A549 (cell line): ENCODE measurements around the gene KIAA0513. TPM values are rescaled to one million over a fixed set of nuclear protein-coding genes. Genes with fewer than 3 reads are reported as not detected.
"Not testable (repeated sequence)": the region's sequence is repeated elsewhere in the genome, so short reads cannot be mapped to it uniquely, and the experiment has no call there.

Experiments used
- ATAC-seq, 2 experiments: fragments of 200-7000 bp in 1 of 2; fragments of >200 bp in 1 of 2; cut with Nextera tagmentation in 1 of 2; cut with Tn5 transposase in 1 of 2; 3 replicates each; pipeline versions ENCODE4 v1.8.0 to v1.9.1; 2018 to 2020; ENCODE audit warnings: mild to moderate bottlenecking in 1 of 2, moderate library complexity in 1 of 2
- CTCF ChIA-PET: fragments of 300-600 bp; sonication (Branson Sonifier 250); formaldehyde crosslinking; extraction: SDS; loops from one replicate; lab custom pipeline; 2021; ENCODE audit warnings: antibody characterized with exemption, inconsistent platforms; lab: Yijun Ruan, JAX
- POLR2A ChIA-PET: fragments of 350-600 bp; formaldehyde crosslinking; extraction: SDS; loops from one replicate; lab custom pipeline; 2021; ENCODE audit warnings: antibody characterized with exemption, inconsistent platforms; lab: Yijun Ruan, JAX
- DNase-seq, 2 experiments: peaks; one replicate each; pipeline versions ENCODE4 v3.0.0 to v3.0.0-alpha.2; 2011 to 2016; ENCODE audit warnings: low read depth in 1 of 2, low spot score in 1 of 2
- FAIRE-seq: peaks from 2 replicates; lab custom pipeline; 2011; peaks lifted over from hg19 to GRCh38; lab: Jason Lieb, UNC
- H3K27ac ChIP-seq, 2 experiments: fragments of >200 bp; sonication (Bioruptor Twin); formaldehyde crosslinking; 3 replicates each; pipeline ENCODE4 v1.5.1; 2016 to 2017
- H3K4me1 ChIP-seq: fragments of >200 bp; sonication (Bioruptor Twin); formaldehyde crosslinking; 3 replicates; pipeline ENCODE4 v1.6.1; 2016
- H3K4me2 ChIP-seq: fragments of >200 bp; sonication (Bioruptor Twin); formaldehyde crosslinking; 3 replicates; pipeline ENCODE4 v1.6.1; 2016
- H3K4me3 ChIP-seq: fragments of >200 bp; sonication (Bioruptor Twin); formaldehyde crosslinking; 3 replicates; pipeline ENCODE4 v1.5.1; 2016
- H3K9me3 ChIP-seq: fragments of >200 bp; sonication (Bioruptor Twin); formaldehyde crosslinking; 3 replicates; pipeline ENCODE4 v1.6.1; 2016
- CBX2 ChIP-seq: fragments of 200-600 bp; sonication (generic); IDR thresholded peaks from 2 replicates; pipeline ENCODE4 v1.6.1; 2016; ENCODE audit warnings: low read depth, mild to moderate bottlenecking, borderline replicate concordance
- CBX8 ChIP-seq: fragments of 200-600 bp; sonication (generic); IDR thresholded peaks from 2 replicates; pipeline ENCODE4 v1.6.1; 2016
- CEBPB ChIP-seq, 2 experiments: fragments of >200 bp in 1 of 2; sonication (Bioruptor Twin) in 1 of 2; formaldehyde crosslinking in 1 of 2; IDR thresholded peaks; 2 replicates each; pipeline ENCODE4 v1.6.1; 2012 to 2016
- CHD4 ChIP-seq: fragments of 200-600 bp; sonication (generic); IDR thresholded peaks from 2 replicates; pipeline ENCODE4 v1.6.1; 2016; ENCODE audit warnings: antibody characterized with exemption, mild to moderate bottlenecking, borderline replicate concordance
- EHMT2 ChIP-seq: fragments of 200-600 bp; sonication (generic); IDR thresholded peaks from 2 replicates; pipeline ENCODE4 v1.6.1; 2016; ENCODE audit warnings: antibody characterized with exemption, low read depth, mild to moderate bottlenecking, moderate library complexity
- FOSB ChIP-seq: fragments of 250-450 bp; sonication (Bioruptor Pico); IDR thresholded peaks from 2 replicates; pipeline ENCODE4 v1.5.0; 2020; ENCODE audit warnings: mild to moderate bottlenecking, moderate library complexity
- FOXS1 ChIP-seq: fragments of 250-450 bp; sonication (Bioruptor Pico); IDR thresholded peaks from 2 replicates; pipeline ENCODE4 v1.5.0; 2020; ENCODE audit warnings: mild to moderate bottlenecking, moderate library complexity
- GATA3 ChIP-seq: IDR thresholded peaks from 2 replicates; pipeline ENCODE4 v1.6.1; 2012; ENCODE audit warnings: borderline replicate concordance
- HDAC2 ChIP-seq: fragments of 200-600 bp; sonication (generic); IDR thresholded peaks from 2 replicates; pipeline ENCODE4 v1.6.1; 2016
- HOXA7 ChIP-seq: fragments of 250-450 bp; sonication (Bioruptor Pico); IDR thresholded peaks from 2 replicates; pipeline ENCODE4 v1.5.0; 2020; ENCODE audit warnings: mild to moderate bottlenecking, moderate library complexity
- HOXB13 ChIP-seq: fragments of 250-450 bp; sonication (Bioruptor Pico); IDR thresholded peaks from 2 replicates; pipeline ENCODE4 v1.5.0; 2020; ENCODE audit warnings: low read depth, mild to moderate bottlenecking, moderate library complexity
- JUN ChIP-seq, 2 experiments: fragments of >200 bp; sonication (Bioruptor Twin); formaldehyde crosslinking; IDR thresholded peaks; 2 replicates in 1 of 2; 3 replicates in 1 of 2; pipeline ENCODE4 v1.6.1; 2016 to 2017
- JUNB ChIP-seq: fragments of >200 bp; sonication (Bioruptor Twin); formaldehyde crosslinking; IDR thresholded peaks from 2 replicates; pipeline ENCODE4 v1.6.1; 2016
- MAFK ChIP-seq: fragments of 450-650 bp; IDR thresholded peaks from 2 replicates; pipeline ENCODE4 v1.6.1; 2014; ENCODE audit not compliant: partially characterized antibody
- NPAS2 ChIP-seq: fragments of 250-450 bp; sonication (Bioruptor Pico); IDR thresholded peaks from 2 replicates; pipeline ENCODE4 v1.8.0; 2022; ENCODE audit warnings: mild to moderate bottlenecking, moderate library complexity, borderline replicate concordance
- PHF8 ChIP-seq: fragments of 200-600 bp; sonication (generic); IDR thresholded peaks from 2 replicates; pipeline ENCODE4 v1.6.1; 2016; ENCODE audit warnings: low read depth, mild to moderate bottlenecking, antibody characterized with exemption, moderate library complexity, borderline replicate concordance
- POLR2AphosphoS2 ChIP-seq: conservative IDR thresholded peaks from 2 replicates; pipeline ENCODE4 v1.6.1; 2012; ENCODE audit warnings: low read length, improper control_type of control experiment, inconsistent platforms
- RFX5 ChIP-seq: fragments of 450-650 bp; IDR thresholded peaks from 2 replicates; pipeline ENCODE4 v1.7.1; 2014; ENCODE audit warnings: antibody characterized with exemption, mild to moderate bottlenecking, moderate library complexity
- SMC3 ChIP-seq: fragments of >200 bp; sonication (Bioruptor Twin); formaldehyde crosslinking; IDR thresholded peaks from 3 replicates; pipeline ENCODE4 v1.6.1; 2018; ENCODE audit warnings: inconsistent platforms
- TFCP2L1 ChIP-seq: fragments of 250-450 bp; sonication (Bioruptor Pico); IDR thresholded peaks from 2 replicates; pipeline ENCODE4 v1.5.0; 2021; ENCODE audit warnings: mild to moderate bottlenecking
- WGBS: methylation state at CpG from one replicate; pipeline ENCODE4 v1.1.6; 2017; ENCODE audit errors: missing lambda C conversion rate; 5-methylcytosine and 5-hydroxymethylcytosine counted together
- polyA plus RNA-seq, 4 experiments: library from polyadenylated mRNA; depleted of rRNA in 3 of 4; stranded (reverse); fragments of >200 nt; fragmentation: RNase III in 1 of 4; extraction: RNeasy Plus Mini Kit Qiagen cat#74134 plus additional on column Dnase treatment in 1 of 4; gene quantifications; 2 replicates in 3 of 4; 3 replicates in 1 of 4; pipeline ENCODE4 v1.2.3, GENCODE V29; 2011 to 2017
- TF ChIP-seq, protein P1 (sequence below): fragments of 200-600 bp; sonication (generic); IDR thresholded peaks from 2 replicates; pipeline ENCODE4 v1.6.1; 2016; ENCODE audit warnings: antibody characterized with exemption, mild to moderate bottlenecking, moderate library complexity
- TF ChIP-seq, protein P2 (sequence below): fragments of 250-450 bp; sonication (Bioruptor Pico); IDR thresholded peaks from 2 replicates; pipeline ENCODE4 v1.5.0; 2020; ENCODE audit warnings: low read depth, mild to moderate bottlenecking, moderate library complexity
- TF ChIP-seq, protein P3 (sequence below): fragments of 150-350 bp; IDR thresholded peaks from 2 replicates; pipeline ENCODE4 v1.6.1; 2014; ENCODE audit warnings: low read depth, mild to moderate bottlenecking, low read length
- TF ChIP-seq, protein P4 (sequence below): fragments of >200 bp; sonication (Bioruptor Twin); formaldehyde crosslinking; IDR thresholded peaks from 3 replicates; pipeline ENCODE4 v1.6.1; 2016
- TF ChIP-seq, protein P5 (sequence below): IDR thresholded peaks from 2 replicates; pipeline ENCODE4 v1.6.1; 2012; ENCODE audit warnings: low read depth, borderline replicate concordance

KIAA0513 gene
- polyA plus RNA-seq, 2 of the 4 experiments (the other 2 are of a cell fraction), result 1.8 TPM

DNA sequence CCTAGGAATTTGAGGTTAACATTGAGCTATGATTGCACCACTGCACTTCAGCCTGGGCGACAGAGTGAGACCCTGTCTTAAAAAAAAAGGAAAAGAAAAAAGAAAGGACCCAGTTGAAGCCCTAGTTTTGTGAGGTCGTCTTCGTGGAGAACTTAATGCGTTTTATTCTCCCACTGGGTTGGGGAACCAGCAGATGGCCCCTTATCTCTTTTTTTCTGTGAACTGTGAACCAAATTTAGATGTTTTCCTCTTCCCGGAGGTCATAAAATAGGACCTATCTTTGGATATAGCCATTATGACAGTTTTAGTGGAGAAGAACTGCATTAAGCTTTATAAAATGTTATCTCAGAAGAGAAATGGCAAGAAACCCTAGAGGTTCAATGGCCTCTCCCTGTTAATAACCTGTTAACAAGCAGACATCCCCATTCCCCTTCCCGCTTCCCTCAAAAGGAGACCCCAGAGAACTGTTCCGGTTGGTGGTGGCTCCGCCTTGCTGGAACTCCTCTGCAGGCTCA, 23.5 kb downstream of the KIAA0513 start (continued):
- TF ChIP-seq, protein P1, sequence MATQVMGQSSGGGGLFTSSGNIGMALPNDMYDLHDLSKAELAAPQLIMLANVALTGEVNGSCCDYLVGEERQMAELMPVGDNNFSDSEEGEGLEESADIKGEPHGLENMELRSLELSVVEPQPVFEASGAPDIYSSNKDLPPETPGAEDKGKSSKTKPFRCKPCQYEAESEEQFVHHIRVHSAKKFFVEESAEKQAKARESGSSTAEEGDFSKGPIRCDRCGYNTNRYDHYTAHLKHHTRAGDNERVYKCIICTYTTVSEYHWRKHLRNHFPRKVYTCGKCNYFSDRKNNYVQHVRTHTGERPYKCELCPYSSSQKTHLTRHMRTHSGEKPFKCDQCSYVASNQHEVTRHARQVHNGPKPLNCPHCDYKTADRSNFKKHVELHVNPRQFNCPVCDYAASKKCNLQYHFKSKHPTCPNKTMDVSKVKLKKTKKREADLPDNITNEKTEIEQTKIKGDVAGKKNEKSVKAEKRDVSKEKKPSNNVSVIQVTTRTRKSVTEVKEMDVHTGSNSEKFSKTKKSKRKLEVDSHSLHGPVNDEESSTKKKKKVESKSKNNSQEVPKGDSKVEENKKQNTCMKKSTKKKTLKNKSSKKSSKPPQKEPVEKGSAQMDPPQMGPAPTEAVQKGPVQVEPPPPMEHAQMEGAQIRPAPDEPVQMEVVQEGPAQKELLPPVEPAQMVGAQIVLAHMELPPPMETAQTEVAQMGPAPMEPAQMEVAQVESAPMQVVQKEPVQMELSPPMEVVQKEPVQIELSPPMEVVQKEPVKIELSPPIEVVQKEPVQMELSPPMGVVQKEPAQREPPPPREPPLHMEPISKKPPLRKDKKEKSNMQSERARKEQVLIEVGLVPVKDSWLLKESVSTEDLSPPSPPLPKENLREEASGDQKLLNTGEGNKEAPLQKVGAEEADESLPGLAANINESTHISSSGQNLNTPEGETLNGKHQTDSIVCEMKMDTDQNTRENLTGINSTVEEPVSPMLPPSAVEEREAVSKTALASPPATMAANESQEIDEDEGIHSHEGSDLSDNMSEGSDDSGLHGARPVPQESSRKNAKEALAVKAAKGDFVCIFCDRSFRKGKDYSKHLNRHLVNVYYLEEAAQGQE, result no peak
- no peak for TF ChIP-seq TFCP2L1
- TF ChIP-seq, protein P2, sequence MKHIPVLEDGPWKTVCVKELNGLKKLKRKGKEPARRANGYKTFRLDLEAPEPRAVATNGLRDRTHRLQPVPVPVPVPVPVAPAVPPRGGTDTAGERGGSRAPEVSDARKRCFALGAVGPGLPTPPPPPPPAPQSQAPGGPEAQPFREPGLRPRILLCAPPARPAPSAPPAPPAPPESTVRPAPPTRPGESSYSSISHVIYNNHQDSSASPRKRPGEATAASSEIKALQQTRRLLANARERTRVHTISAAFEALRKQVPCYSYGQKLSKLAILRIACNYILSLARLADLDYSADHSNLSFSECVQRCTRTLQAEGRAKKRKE, result no peak
- TF ChIP-seq, protein P3, sequence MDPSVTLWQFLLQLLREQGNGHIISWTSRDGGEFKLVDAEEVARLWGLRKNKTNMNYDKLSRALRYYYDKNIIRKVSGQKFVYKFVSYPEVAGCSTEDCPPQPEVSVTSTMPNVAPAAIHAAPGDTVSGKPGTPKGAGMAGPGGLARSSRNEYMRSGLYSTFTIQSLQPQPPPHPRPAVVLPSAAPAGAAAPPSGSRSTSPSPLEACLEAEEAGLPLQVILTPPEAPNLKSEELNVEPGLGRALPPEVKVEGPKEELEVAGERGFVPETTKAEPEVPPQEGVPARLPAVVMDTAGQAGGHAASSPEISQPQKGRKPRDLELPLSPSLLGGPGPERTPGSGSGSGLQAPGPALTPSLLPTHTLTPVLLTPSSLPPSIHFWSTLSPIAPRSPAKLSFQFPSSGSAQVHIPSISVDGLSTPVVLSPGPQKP, result no peak
- no peak for TF ChIP-seq GATA3
- no peak for TF ChIP-seq HOXB13 (CRISPR knock-in tag)

DNA sequence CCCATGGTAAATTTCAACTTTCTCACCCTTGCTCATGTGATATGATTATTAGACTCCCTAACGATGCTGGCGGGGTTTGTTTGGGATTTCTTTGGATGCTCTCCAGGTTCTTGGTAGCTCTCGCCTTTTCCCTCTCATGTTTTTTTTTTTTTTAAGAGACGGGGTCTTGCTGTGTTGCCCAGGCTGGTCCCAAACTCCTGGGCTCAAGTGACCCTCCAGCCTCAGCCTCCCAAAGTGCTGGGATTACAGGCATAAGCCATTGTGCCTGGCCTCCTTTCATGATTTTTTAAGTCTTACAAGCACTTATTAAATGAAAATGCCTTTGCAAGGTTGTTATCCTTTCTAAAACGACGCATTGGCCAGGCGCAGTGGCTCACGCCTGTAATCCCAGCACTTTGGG, 24.1 kb downstream of the KIAA0513 start:
- no peak for TF ChIP-seq RFX5
- TF ChIP-seq, protein P2, result no peak
- TF ChIP-seq JUN (IDR thresholded peaks at IDR 0.05), result no peak
- no peak for TF ChIP-seq CEBPB (IDR thresholded peaks at IDR 0.05)
- no peak for DNase-seq
- 90% methylated on average over 8 of the region's 8 CpGs for WGBS
- no peak for ATAC-seq
- CTCF ChIA-PET, result no interaction called here
- no peak overlapping the region for H3K4me3 ChIP-seq
- H3K4me1 ChIP-seq, result no peaks in the 10 kb centered on the region; the same call in 2 of the 3 replicates
- no peak overlapping the region for H3K4me2 ChIP-seq
- POLR2A ChIA-PET, result no interaction called here
- no peaks in the 10 kb centered on the region for H3K9me3 ChIP-seq
- H3K27ac ChIP-seq, result no peak overlapping the region
- FAIRE-seq, result no peak

DNA sequence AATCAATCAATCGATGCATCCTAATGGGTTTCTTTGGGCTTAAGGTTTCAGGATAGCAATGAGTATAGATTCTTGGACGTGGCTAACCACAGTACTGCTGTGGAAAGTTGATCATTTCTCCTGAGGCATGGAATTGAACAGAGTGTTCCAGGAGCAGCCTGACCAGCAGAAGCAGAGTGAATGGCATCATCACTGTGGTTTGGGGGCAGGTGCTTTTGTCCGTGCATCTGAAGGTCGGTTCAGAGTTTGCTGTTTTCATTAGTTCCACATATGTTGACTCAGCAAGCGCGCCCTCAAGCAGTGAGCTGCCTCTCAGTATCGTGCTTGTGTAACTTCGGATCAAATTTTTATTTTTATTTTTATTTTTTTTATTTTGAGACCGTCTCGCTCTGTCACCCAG, 24.9 kb downstream of the KIAA0513 start:
- no peak for DNase-seq
- TF ChIP-seq EHMT2, result no peak
- no peak for TF ChIP-seq FOSB (CRISPR knock-in tag)
- no peak for TF ChIP-seq NPAS2 (CRISPR knock-in tag)
- TF ChIP-seq HDAC2, result no peak
- no peak for TF ChIP-seq CHD4
- TF ChIP-seq, protein P4, sequence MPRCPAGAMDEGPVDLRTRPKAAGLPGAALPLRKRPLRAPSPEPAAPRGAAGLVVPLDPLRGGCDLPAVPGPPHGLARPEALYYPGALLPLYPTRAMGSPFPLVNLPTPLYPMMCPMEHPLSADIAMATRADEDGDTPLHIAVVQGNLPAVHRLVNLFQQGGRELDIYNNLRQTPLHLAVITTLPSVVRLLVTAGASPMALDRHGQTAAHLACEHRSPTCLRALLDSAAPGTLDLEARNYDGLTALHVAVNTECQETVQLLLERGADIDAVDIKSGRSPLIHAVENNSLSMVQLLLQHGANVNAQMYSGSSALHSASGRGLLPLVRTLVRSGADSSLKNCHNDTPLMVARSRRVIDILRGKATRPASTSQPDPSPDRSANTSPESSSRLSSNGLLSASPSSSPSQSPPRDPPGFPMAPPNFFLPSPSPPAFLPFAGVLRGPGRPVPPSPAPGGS, result no peak
- TF ChIP-seq, protein P2, result no peak
- no peak for TF ChIP-seq CBX2
- TF ChIP-seq CBX8, result no peak
- TF ChIP-seq PHF8, result no peak
- TF ChIP-seq, protein P5, sequence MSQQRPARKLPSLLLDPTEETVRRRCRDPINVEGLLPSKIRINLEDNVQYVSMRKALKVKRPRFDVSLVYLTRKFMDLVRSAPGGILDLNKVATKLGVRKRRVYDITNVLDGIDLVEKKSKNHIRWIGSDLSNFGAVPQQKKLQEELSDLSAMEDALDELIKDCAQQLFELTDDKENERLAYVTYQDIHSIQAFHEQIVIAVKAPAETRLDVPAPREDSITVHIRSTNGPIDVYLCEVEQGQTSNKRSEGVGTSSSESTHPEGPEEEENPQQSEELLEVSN, result no peak
- TF ChIP-seq HOXA7 (CRISPR knock-in tag), result no peak
- no peak for TF ChIP-seq GATA3
- no peak for TF ChIP-seq MAFK
- TF ChIP-seq SMC3, result no peak
- no peak for TF ChIP-seq POLR2AphosphoS2
- TF ChIP-seq FOXS1 (CRISPR knock-in tag), result no peak
- no peak for TF ChIP-seq JUNB
- Histone ChIP-seq H3K4me2 (no peak overlapping the region), H3K4me3 (no peak overlapping the region), H3K4me1 (no peaks in the 10 kb centered on the region; the same call in 2 of the 3 replicates), H3K9me3 (no peaks in the 10 kb centered on the region), H3K27ac (no peak overlapping the region)
- ChIA-PET POLR2A (no interaction called here), CTCF (no interaction called here)
- FAIRE-seq, result no peak
- no peak for ATAC-seq
- 89% methylated on average over 10 of the region's 10 CpGs for WGBS

DNA sequence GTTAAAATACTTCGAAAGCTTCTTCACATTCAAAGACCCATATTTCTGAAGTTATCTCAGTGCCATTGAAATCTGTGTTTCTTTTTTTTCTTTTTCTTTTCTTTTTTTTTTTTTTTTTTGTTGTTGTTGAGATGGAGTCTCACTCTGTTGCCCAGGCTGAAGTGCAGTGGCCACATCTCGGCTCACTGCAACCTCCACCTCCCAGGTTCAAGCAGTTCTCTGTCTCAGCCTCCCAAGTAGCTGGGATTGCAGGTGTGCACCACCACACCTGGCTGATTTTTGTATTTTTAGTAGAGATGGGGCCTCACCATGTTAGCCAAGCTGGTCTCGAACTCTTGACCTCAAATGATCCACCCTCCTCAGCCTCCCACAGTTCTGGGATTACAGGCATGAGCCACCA, 26.7 kb downstream of the KIAA0513 start:
- H3K4me2 ChIP-seq, H3K4me1 ChIP-seq, POLR2A ChIA-PET, H3K9me3 ChIP-seq, DNase-seq, ATAC-seq, H3K27ac ChIP-seq, FAIRE-seq, H3K4me3 ChIP-seq: not testable (repeated sequence)
- CTCF ChIA-PET, result interaction anchor here (1.5 to 2.2 kb wide), 2 partner anchors 60 to 83 kb away, joined by 4 to 7 read pairs; no protein-coding TSS in a partner anchor
- WGBS, result 64% methylated on average over 3 of the region's 3 CpGs
